Astrocyte of the spinal cord (primary cell): Measurements from ENCODE around the gene RABGAP1.
A peak's percentile ranks its signal among the peaks of the same experiment; 100 is the strongest.

Source experiments
- DNase-seq: peaks from one replicate; pipeline ENCODE4 v3.0.0; 2011; ENCODE audit warnings: low read depth, low spot score
- H3K4me3 ChIP-seq: 2 replicates; pipeline ENCODE4 v1.5.1; 2011; ENCODE audit warnings: low read depth, mild to moderate bottlenecking, low read length, moderate library complexity
- CTCF ChIP-seq: IDR thresholded peaks from 2 replicates; pipeline ENCODE4 v1.5.1; 2012; ENCODE audit warnings: low read depth, mild to moderate bottlenecking, low read length, inconsistent platforms
- in situ Hi-C: cut with HindIII; loops from 2 replicates; pipeline ENCODE4 v1.10.0; 2017; ENCODE audit warnings: low sequenced_read_pairs

The RABGAP1 gene

GRCh38 chr9:123046406-123047195 lies 105.8 kb downstream of the RABGAP1 start:
- DNase-seq = no peak
- no peak for TF ChIP-seq CTCF
- in situ Hi-C loops = no loop called here
- H3K4me3 ChIP-seq = no peak overlapping the region

- DNase-seq = no peak
- no peak overlapping the region for H3K4me3 ChIP-seq
- in situ Hi-C loops = no loop called here
- TF ChIP-seq CTCF = no peak
Measured at GRCh38 chr9:123048748-123049147, 107.9 kb downstream of the RABGAP1 start.

GRCh38 chr9:123049589-123050222 lies 108.9 kb downstream of the RABGAP1 start:
- DNase-seq = no peak
- H3K4me3 ChIP-seq = no peak overlapping the region
- TF ChIP-seq CTCF = no peak
- in situ Hi-C loops = no loop called here

GRCh38 chr9:123053046-123053445 lies 112.2 kb downstream of the RABGAP1 start:
- in situ Hi-C loops = no loop called here
- no peak overlapping the region for H3K4me3 ChIP-seq
- no peak for TF ChIP-seq CTCF
- DNase-seq = no peak

- H3K4me3 ChIP-seq = no peak overlapping the region
- DNase-seq = no peak
- no peak for TF ChIP-seq CTCF
- in situ Hi-C loops = no loop called here
Measured at GRCh38 chr9:123053711-123054110, 112.9 kb downstream of the RABGAP1 start.

- no peak overlapping the region for H3K4me3 ChIP-seq
- in situ Hi-C loops = no loop called here
- peak; percentile 56 for DNase-seq
- TF ChIP-seq CTCF = no peak
Measured at GRCh38 chr9:123058834-123059233, 118.0 kb downstream of the RABGAP1 start.
